CD14-positive monocyte (primary cell): ENCODE measurements around the gene RGS3. TPM values are rescaled to one million over a fixed set of nuclear protein-coding genes. Genes with fewer than 3 reads are reported as not detected.

Experiments
- DNase-seq, 3 donors: peaks; one replicate each; pipeline ENCODE4 v3.0.0-alpha.2; 2011 to 2022
- H2AFZ ChIP-seq: 2 replicates; pipeline ENCODE4 v1.6.0; 2012; ENCODE audit warnings: mild to moderate bottlenecking, low read depth, low read length, inconsistent platforms; ENCODE audit not compliant: insufficient read depth, poor library complexity, severe bottlenecking
- H3K27ac ChIP-seq, 2 donors: 1 replicate in 1 of 2; 2 replicates in 1 of 2; pipeline ENCODE4 v1.5.1; 2012 to 2013; ENCODE audit warnings: low read length in 2 of 2, control low read depth in 1 of 2, inconsistent platforms in 1 of 2, low read depth in 1 of 2, mild to moderate bottlenecking in 1 of 2
- H3K27me3 ChIP-seq, 2 donors: one replicate each; pipeline versions ENCODE4 v1.6.0 to v1.6.1; 2011 to 2013; ENCODE audit warnings: low read length in 2 of 2; ENCODE audit not compliant: control insufficient read depth in 2 of 2, insufficient read depth in 2 of 2
- H3K36me3 ChIP-seq, 2 donors: replicated peaks in 1 of 2; 1 replicate in 1 of 2; 2 replicates in 1 of 2; pipeline versions ENCODE4 v1.5.1 to v1.6.1; 2012 to 2013; ENCODE audit warnings: low read length in 2 of 2, control low read depth in 1 of 2, inconsistent platforms in 1 of 2, mild to moderate bottlenecking in 1 of 2; ENCODE audit not compliant: insufficient read depth in 2 of 2, control insufficient read depth in 1 of 2
- H3K4me1 ChIP-seq, 2 donors: 1 replicate in 1 of 2; 2 replicates in 1 of 2; pipeline versions ENCODE4 v1.5.1 to v1.6.1; 2012 to 2013; ENCODE audit warnings: low read length in 2 of 2, control low read depth in 1 of 2, inconsistent platforms in 1 of 2, mild to moderate bottlenecking in 1 of 2, moderate library complexity in 1 of 2; ENCODE audit not compliant: insufficient read depth in 2 of 2, control insufficient read depth in 1 of 2
- H3K4me2 ChIP-seq: replicated peaks from 2 replicates; pipeline ENCODE3; 2012; ENCODE audit warnings: low read length, moderate library complexity, mild to moderate bottlenecking; ENCODE audit not compliant: poor library complexity, severe bottlenecking; ENCODE audit errors: extremely low read depth
- H3K4me3 ChIP-seq, 3 experiments: fragments of 200-600 bp in 1 of 3; sonication (generic) in 1 of 3; replicated peaks in 1 of 3; 1 replicate in 2 of 3; 2 replicates in 1 of 3; pipeline ENCODE4 v1.5.1; 2011 to 2013; ENCODE audit warnings: low read length in 3 of 3, mild to moderate bottlenecking in 3 of 3, control low read depth in 2 of 3, low read depth in 2 of 3, inconsistent platforms in 1 of 3, moderate library complexity in 1 of 3
- H3K79me2 ChIP-seq: 2 replicates; pipeline ENCODE4 v1.6.0; 2012; ENCODE audit warnings: mild to moderate bottlenecking, control low read depth, inconsistent platforms, low read length, moderate library complexity; ENCODE audit not compliant: insufficient read depth
- H3K9ac ChIP-seq: 2 replicates; pipeline ENCODE4 v1.6.0; 2017; ENCODE audit warnings: low read length, mild to moderate bottlenecking; ENCODE audit not compliant: insufficient read depth, poor library complexity, severe bottlenecking
- H3K9me3 ChIP-seq, 2 donors: replicated peaks in 1 of 2; 1 replicate in 1 of 2; 2 replicates in 1 of 2; pipeline versions ENCODE4 v1.5.1 to v1.6.1; 2012 to 2013; ENCODE audit warnings: low read length in 2 of 2, control low read depth in 1 of 2; ENCODE audit not compliant: control insufficient read depth in 1 of 2, insufficient read depth in 1 of 2
- H4K20me1 ChIP-seq: 2 replicates; pipeline ENCODE4 v1.6.0; 2012; ENCODE audit warnings: mild to moderate bottlenecking, low read length, control low read depth, moderate library complexity; ENCODE audit not compliant: insufficient read depth
- H3K27ac Mint-ChIP-seq, 7 donors: one replicate each; pipeline ENCODE4 v1.8.0; 2020; ENCODE audit warnings: mild to moderate bottlenecking in 7 of 7, mixed read lengths in 7 of 7, moderate library complexity in 6 of 7, inconsistent platforms in 2 of 7
- H3K27me3 Mint-ChIP-seq, 3 donors: one replicate each; pipeline ENCODE4 v1.8.0; 2021 to 2022; ENCODE audit warnings: low read depth in 3 of 3, mild to moderate bottlenecking in 3 of 3, mixed read lengths in 3 of 3, moderate library complexity in 3 of 3, inconsistent platforms in 1 of 3
- H3K36me3 Mint-ChIP-seq, 2 donors: one replicate each; pipeline ENCODE4 v1.8.0; 2020; ENCODE audit warnings: mixed read lengths in 2 of 2, inconsistent platforms in 1 of 2, mild to moderate bottlenecking in 1 of 2
- H3K4me1 Mint-ChIP-seq: one replicate; pipeline ENCODE4 v1.8.0; 2020; ENCODE audit warnings: mild to moderate bottlenecking, mixed read lengths
- H3K4me3 Mint-ChIP-seq, 2 donors: one replicate each; pipeline ENCODE4 v1.8.0; 2020; ENCODE audit warnings: mild to moderate bottlenecking in 2 of 2, mixed read lengths in 2 of 2, moderate library complexity in 1 of 2
- H3K9me3 Mint-ChIP-seq, 7 donors: one replicate each; pipeline ENCODE4 v1.8.0; 2020 to 2022; ENCODE audit warnings: mixed read lengths in 7 of 7, mild to moderate bottlenecking in 6 of 7, moderate library complexity in 6 of 7, inconsistent platforms in 2 of 7
- CTCF ChIP-seq: fragments of 200-600 bp; IDR thresholded peaks from one replicate; pipeline ENCODE4 v1.8.0; 2022; ENCODE audit warnings: antibody characterized with exemption, mild to moderate bottlenecking
- WGBS: methylation state at CpG from one replicate; pipeline ENCODE4 v1.1.5; 2013; ENCODE audit warnings: missing lambda C conversion rate; ENCODE audit not compliant: insufficient coverage; 5-methylcytosine and 5-hydroxymethylcytosine counted together
- intact Hi-C, 2 donors: fragments of 100-400 bp; cut with micrococcal nuclease; formaldehyde crosslinking; loops; one replicate each; pipeline versions ENCODE4 v1.15.0 to v1.15.1; 2023
- polyA plus RNA-seq, 3 donors: library from polyadenylated mRNA; depleted of rRNA in 1 of 3; unstranded in 2 of 3; stranded (reverse) in 1 of 3; fragments of 300-500 nt in 2 of 3; fragments of >200 nt in 1 of 3; fragmentation: Illumina TruSeq in 2 of 3; gene quantifications; 1 replicate in 2 of 3; 2 replicates in 1 of 3; pipeline ENCODE4 v1.2.3, GENCODE V29; 2012 to 2021

Gene RGS3
- polyA plus RNA-seq, 3 donors = 9.1 to 16.2 (median 15.8) TPM

- no peak overlapping the region for H3K4me3 ChIP-seq
- Mint-ChIP-seq H3K4me3 (no peak overlapping the region), H3K4me1 (peaks cover 4% of the 10 kb centered on the region), H3K27me3 (peaks cover 0 to 6% (median 2%) of the 10 kb centered on the region in 3 donors), H3K27ac (peak overlapping the region in 1 of 7 donors; percentile 37), H3K36me3 (peaks cover 35 to 37% of the 10 kb centered on the region in 2 donors), H3K9me3 (peaks cover 0 to 1% (median 0%) of the 10 kb centered on the region in 7 donors)
- TF ChIP-seq CTCF = no peak
- no peak for DNase-seq
- H3K4me2 ChIP-seq = no peak overlapping the region
- intact Hi-C loops = no loop called here
- H3K79me2 ChIP-seq = no peaks in the 10 kb centered on the region
- no peak overlapping the region for H2AFZ ChIP-seq
- H4K20me1 ChIP-seq = peaks cover 35% of the 10 kb centered on the region
- H3K4me1 ChIP-seq = peaks cover 0 to 2% of the 10 kb centered on the region in 2 donors
- no peaks in the 10 kb centered on the region for H3K27me3 ChIP-seq
- no peak overlapping the region for H3K27ac ChIP-seq
- no peak overlapping the region for H3K9ac ChIP-seq
- H3K36me3 ChIP-seq = peaks cover 37 to 42% of the 10 kb centered on the region in 2 donors
- 98% methylated on average over 5 of the region's 5 CpGs for WGBS
- no peaks in the 10 kb centered on the region for H3K9me3 ChIP-seq
These were observed 136.1 kb downstream of the RGS3 start for GRCh38 chr9:113599646-113600022.

- Histone ChIP-seq H2AFZ (no peak overlapping the region), H3K4me3 (no peak overlapping the region), H3K9me3 (no peaks in the 10 kb centered on the region), H3K9ac (no peak overlapping the region), H3K27me3 (no peaks in the 10 kb centered on the region), H3K36me3 (peaks cover 31 to 36% of the 10 kb centered on the region in 2 donors), H3K4me1 (peaks cover 0 to 2% of the 10 kb centered on the region in 2 donors), H4K20me1 (peaks cover 30% of the 10 kb centered on the region), H3K79me2 (no peaks in the 10 kb centered on the region), H3K27ac (no peak overlapping the region), H3K4me2 (no peak overlapping the region)
- DNase-seq = no peak
- Mint-ChIP-seq H3K4me1 (peaks cover 4% of the 10 kb centered on the region), H3K36me3 (peaks cover 31 to 32% of the 10 kb centered on the region in 2 donors), H3K4me3 (no peak overlapping the region), H3K27ac (peak overlapping the region in 2 of 7 donors; percentile 37 to 66), H3K9me3 (peaks cover 0 to 1% (median 0%) of the 10 kb centered on the region in 7 donors), H3K27me3 (peaks cover 0 to 6% (median 2%) of the 10 kb centered on the region in 3 donors)
- WGBS = 88% methylated on average over 7 of the region's 12 CpGs
- intact Hi-C loops = no loop called here
- TF ChIP-seq CTCF = no peak
These were observed 136.7 kb downstream of the RGS3 start for GRCh38 chr9:113600023-113600823.
